ENCODE measurements around the gene OVCA2. TPM values are rescaled to one million over a fixed set of nuclear protein-coding genes. Genes with fewer than 3 reads are reported as not detected.

The OVCA2 gene
- total RNA-seq, 4 donors from 2014 or later: 36.6 to 51.5 (median 42.7) TPM

GRCh38 chr17:1995907-1996799 is 45.7 kb upstream of the OVCA2 start:
- peak in 1 of 2 donors; percentile 61 for DNase-seq (ENCODE audit: low spot score in 2 of 2)
- TF ChIP-seq POLR2AphosphoS5 (IDR thresholded peaks at IDR 0.05) (no peak), EP300 (IDR thresholded peaks at IDR 0.05) (no peak), POLR2A (IDR thresholded peaks at IDR 0.05) (no peak)
- TF ChIP-seq, protein P1, sequence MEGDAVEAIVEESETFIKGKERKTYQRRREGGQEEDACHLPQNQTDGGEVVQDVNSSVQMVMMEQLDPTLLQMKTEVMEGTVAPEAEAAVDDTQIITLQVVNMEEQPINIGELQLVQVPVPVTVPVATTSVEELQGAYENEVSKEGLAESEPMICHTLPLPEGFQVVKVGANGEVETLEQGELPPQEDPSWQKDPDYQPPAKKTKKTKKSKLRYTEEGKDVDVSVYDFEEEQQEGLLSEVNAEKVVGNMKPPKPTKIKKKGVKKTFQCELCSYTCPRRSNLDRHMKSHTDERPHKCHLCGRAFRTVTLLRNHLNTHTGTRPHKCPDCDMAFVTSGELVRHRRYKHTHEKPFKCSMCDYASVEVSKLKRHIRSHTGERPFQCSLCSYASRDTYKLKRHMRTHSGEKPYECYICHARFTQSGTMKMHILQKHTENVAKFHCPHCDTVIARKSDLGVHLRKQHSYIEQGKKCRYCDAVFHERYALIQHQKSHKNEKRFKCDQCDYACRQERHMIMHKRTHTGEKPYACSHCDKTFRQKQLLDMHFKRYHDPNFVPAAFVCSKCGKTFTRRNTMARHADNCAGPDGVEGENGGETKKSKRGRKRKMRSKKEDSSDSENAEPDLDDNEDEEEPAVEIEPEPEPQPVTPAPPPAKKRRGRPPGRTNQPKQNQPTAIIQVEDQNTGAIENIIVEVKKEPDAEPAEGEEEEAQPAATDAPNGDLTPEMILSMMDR (IDR thresholded peaks at IDR 0.05): no peak
- 52% methylated on average over 10 of the region's 14 CpGs for WGBS
- peaks cover 51% of the 10 kb centered on the region for H3K4me1 ChIP-seq
- H3K36me3 ChIP-seq: no peaks in the 10 kb centered on the region
- no peak overlapping the region for H3K27ac ChIP-seq
- no peak overlapping the region for H3K4me3 ChIP-seq
- H3K27me3 ChIP-seq: no peaks in the 10 kb centered on the region
- no peaks in the 10 kb centered on the region for H3K9me3 ChIP-seq

- DNase-seq (ENCODE audit: low spot score in 2 of 2): no peak
- H3K9me3 ChIP-seq: no peaks in the 10 kb centered on the region
- 73% methylated on average over 9 of the region's 9 CpGs for WGBS
- H3K4me1 ChIP-seq: peaks cover 51% of the 10 kb centered on the region
- no peak for TF ChIP-seq POLR2AphosphoS5 (IDR thresholded peaks at IDR 0.05)
- TF ChIP-seq, protein P1 (IDR thresholded peaks at IDR 0.05): no peak
- TF ChIP-seq EP300 (IDR thresholded peaks at IDR 0.05): no peak
- no peak for TF ChIP-seq POLR2A (IDR thresholded peaks at IDR 0.05)
- H3K27me3 ChIP-seq: no peaks in the 10 kb centered on the region
- H3K27ac ChIP-seq: no peak overlapping the region
- H3K4me3 ChIP-seq: no peak overlapping the region
- no peaks in the 10 kb centered on the region for H3K36me3 ChIP-seq
Measured at GRCh38 chr17:1996800-1997288, 45.0 kb upstream of the OVCA2 start.

DNA sequence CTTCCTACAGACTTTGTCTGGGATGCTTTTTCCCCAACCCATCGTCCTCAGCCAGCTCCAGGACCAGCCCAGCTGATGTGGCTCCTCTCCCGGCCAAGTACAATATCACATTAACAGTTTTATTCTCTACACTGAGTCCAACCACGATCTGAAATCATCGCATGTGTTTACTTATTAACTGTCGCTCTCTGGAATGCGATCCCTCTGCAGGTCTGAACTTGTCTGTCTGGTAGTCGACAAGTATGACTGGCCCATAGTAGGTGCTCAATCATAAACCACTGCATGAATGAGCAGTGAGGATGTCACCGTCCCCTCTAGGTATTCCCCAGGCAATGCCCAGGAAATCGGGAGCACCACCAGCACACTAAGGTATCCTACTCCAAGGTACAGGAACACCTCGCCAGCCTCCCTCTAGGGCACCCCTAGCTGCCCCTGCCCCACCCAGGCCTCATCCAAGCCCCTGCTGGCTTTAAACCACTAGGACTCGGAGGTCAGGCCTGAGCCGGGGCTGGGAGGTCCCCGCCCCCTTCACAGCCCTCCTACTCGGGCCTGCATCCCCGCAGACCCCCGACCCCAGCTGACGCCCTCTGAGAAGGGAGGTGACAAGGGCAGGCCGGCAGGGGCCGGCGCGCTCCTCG is 44.4 kb upstream of the OVCA2 start:
- no peaks in the 10 kb centered on the region for H3K36me3 ChIP-seq
- no peaks in the 10 kb centered on the region for H3K9me3 ChIP-seq
- TF ChIP-seq, protein P1 (IDR thresholded peaks at IDR 0.05): no peak
- TF ChIP-seq POLR2A (IDR thresholded peaks at IDR 0.05) (no peak), POLR2AphosphoS5 (IDR thresholded peaks at IDR 0.05) (peak in 1 of 3 donors; percentile 9)
- WGBS: 36% methylated on average over 13 of the region's 22 CpGs
- peaks cover 51% of the 10 kb centered on the region for H3K4me1 ChIP-seq
- no peaks in the 10 kb centered on the region for H3K27me3 ChIP-seq
- peak overlapping the region; percentile 73 for H3K27ac ChIP-seq
- peak in 1 of 2 donors; percentile 66 for DNase-seq (ENCODE audit: low spot score in 2 of 2)
- H3K4me3 ChIP-seq: peak overlapping the region; percentile 62

DNA sequence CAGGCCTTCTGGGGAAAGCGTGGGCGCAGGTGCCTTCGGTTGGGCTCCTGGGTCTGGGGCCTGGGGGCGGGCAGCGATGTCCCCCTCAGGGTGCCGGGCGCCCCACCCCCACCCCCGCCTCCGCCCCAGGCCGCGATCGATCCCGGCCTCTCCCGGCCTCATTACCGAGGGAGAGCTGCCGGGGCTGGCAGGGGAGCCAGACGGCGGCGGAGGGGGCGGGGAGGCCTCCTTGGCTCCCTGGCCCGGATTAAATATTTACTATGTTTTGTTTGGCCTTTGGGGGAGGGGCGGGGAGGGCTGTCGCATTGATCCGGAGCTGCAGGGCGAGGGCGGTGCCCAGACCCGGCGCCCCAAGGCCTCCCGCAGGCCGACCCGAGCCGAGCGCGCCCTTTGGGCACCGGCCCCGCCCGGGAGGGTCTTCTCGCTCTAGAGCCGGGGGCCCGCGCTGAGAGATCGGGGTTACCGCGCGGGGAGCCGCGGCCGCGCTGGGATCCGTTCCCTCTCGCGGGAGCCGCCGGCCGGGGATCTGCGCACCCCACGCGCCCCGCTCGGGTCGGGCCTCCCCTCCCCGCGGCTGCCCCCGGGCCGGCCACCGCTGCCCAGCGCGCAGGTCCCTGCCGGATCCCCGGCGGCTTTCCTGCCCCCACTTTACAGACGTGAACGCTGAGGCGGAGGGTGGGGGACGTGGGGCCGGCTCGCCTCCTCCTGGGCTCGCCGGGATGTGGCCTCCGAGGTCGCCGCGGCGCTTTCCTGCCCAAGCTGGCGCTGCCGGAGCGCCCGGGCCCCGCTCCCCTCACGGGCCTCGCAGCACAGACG is 43.7 kb upstream of the OVCA2 start:
- Histone ChIP-seq H3K36me3 (no peaks in the 10 kb centered on the region), H3K4me1 (peaks cover 59% of the 10 kb centered on the region), H3K27ac (peak overlapping the region; percentile 73), H3K4me3 (peak overlapping the region; percentile 62), H3K27me3 (no peaks in the 10 kb centered on the region), H3K9me3 (no peaks in the 10 kb centered on the region)
- TF ChIP-seq, protein P1 (IDR thresholded peaks at IDR 0.05): no peak
- no peak for TF ChIP-seq POLR2AphosphoS5 (IDR thresholded peaks at IDR 0.05)
- no peak for TF ChIP-seq EP300 (IDR thresholded peaks at IDR 0.05)
- TF ChIP-seq POLR2A (IDR thresholded peaks at IDR 0.05): no peak
- WGBS: 4% methylated on average over 14 of the region's 92 CpGs
- peak in 1 of 2 donors; percentile 64 for DNase-seq (ENCODE audit: low spot score in 2 of 2)

Data from suprapubic skin (tissue), 4 donors.